Spleen (tissue), 7 donors: Measurements from ENCODE around the gene NOLC1.

Source experiments
- POLR2A ChIP-seq, 3 donors: fragments of 450-650 bp; IDR thresholded peaks; one replicate each; pipeline ENCODE4 v1.5.1; 2017; ENCODE audit warnings: antibody characterized with exemption in 3 of 3, mild to moderate bottlenecking in 1 of 3
- POLR2AphosphoS5 ChIP-seq, 3 donors: sonication (generic); formaldehyde crosslinking; IDR thresholded peaks; one replicate each; pipeline ENCODE4 v1.5.1; 2017; ENCODE audit warnings: antibody characterized with exemption in 3 of 3
- TF ChIP-seq, protein P1 (sequence below), 11 experiments: fragments of 200-600 bp in 7 of 11; fragments of 450-650 bp in 4 of 11; sonication (generic) in 4 of 11; IDR thresholded peaks in 8 of 11; conservative IDR thresholded peaks in 3 of 11; 1 replicate in 7 of 11; 2 replicates in 4 of 11; pipeline versions ENCODE4 v1.4.0 to v1.8.0; 2016 to 2021; ENCODE audit warnings: antibody characterized with exemption in 11 of 11, inconsistent platforms in 4 of 11, mild to moderate bottlenecking in 1 of 11
- donor health status: DM: no; HTN: no; CAD: no; lungs with moderate emphysema.
- donor health status: DM: no; HTN: no; CAD: no.
- donor health status: DM: no; HTN: no; CAD: no.

DNA sequence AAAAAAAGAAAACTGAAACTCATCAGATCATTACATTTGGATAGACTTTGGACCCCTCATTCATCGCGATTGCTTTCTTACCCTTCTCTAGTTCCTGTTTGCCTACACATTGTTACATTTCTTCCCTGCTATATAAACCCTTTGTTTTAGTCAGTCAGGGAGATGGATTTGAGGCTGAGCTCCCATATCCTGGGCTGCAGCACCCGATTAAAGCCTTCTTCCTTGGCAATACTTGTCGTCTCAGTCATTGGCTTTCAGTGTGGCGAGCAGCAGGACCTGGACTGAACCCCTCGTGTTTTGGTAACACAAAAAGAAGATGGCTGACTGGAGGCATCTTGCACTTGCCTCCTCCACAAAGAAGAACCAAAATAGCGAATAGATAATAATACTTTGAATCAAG is 39.8 kb downstream of the NOLC1 start:
- TF ChIP-seq, protein P1, sequence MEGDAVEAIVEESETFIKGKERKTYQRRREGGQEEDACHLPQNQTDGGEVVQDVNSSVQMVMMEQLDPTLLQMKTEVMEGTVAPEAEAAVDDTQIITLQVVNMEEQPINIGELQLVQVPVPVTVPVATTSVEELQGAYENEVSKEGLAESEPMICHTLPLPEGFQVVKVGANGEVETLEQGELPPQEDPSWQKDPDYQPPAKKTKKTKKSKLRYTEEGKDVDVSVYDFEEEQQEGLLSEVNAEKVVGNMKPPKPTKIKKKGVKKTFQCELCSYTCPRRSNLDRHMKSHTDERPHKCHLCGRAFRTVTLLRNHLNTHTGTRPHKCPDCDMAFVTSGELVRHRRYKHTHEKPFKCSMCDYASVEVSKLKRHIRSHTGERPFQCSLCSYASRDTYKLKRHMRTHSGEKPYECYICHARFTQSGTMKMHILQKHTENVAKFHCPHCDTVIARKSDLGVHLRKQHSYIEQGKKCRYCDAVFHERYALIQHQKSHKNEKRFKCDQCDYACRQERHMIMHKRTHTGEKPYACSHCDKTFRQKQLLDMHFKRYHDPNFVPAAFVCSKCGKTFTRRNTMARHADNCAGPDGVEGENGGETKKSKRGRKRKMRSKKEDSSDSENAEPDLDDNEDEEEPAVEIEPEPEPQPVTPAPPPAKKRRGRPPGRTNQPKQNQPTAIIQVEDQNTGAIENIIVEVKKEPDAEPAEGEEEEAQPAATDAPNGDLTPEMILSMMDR (IDR thresholded peaks at IDR 0.05 in 8 of 11, conservative IDR thresholded peaks at IDR 0.05 in 3 of 11), result no peak
- TF ChIP-seq POLR2A (IDR thresholded peaks at IDR 0.05) (no peak), POLR2AphosphoS5 (IDR thresholded peaks at IDR 0.05) (no peak)
